C4-2B (cell line): Measurements from ENCODE around the gene AUTS2.

Experiments
- H3K27ac ChIP-seq: fragments of 450-650 bp; 2 replicates; pipeline ENCODE4 v1.5.1; 2017
- ZFX ChIP-seq: fragments of 450-650 bp; IDR thresholded peaks from 2 replicates; pipeline ENCODE4 v1.6.1; 2017
- TF ChIP-seq, protein P1 (sequence below): fragments of 450-650 bp; conservative IDR thresholded peaks from 2 replicates; pipeline ENCODE4 v1.5.1; 2017; ENCODE audit warnings: mild to moderate bottlenecking

AUTS2 gene

DNA sequence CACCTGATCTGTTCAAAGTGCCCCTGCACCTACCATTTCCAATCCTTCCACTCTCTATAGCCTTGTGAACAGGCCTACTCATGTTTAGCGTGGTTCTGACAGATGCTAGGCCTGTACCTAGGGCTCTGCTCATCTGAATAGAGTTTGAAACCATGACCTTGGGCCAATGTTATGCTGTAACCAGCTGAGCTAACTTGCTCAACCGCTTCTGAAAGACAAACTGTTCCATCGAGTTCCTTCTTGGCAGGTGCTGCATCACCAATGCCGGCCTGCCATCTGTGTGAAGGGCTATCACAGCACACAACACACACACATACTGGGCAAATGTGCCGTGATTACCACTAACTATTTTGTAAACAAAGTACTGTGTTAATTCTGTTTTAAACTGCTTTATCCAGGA, 1114.7 kb downstream of the AUTS2 start:
- TF ChIP-seq ZFX: 0 out of 2 replicates have a peak, but pooled peaks have one; percentile 19
- TF ChIP-seq, protein P1, sequence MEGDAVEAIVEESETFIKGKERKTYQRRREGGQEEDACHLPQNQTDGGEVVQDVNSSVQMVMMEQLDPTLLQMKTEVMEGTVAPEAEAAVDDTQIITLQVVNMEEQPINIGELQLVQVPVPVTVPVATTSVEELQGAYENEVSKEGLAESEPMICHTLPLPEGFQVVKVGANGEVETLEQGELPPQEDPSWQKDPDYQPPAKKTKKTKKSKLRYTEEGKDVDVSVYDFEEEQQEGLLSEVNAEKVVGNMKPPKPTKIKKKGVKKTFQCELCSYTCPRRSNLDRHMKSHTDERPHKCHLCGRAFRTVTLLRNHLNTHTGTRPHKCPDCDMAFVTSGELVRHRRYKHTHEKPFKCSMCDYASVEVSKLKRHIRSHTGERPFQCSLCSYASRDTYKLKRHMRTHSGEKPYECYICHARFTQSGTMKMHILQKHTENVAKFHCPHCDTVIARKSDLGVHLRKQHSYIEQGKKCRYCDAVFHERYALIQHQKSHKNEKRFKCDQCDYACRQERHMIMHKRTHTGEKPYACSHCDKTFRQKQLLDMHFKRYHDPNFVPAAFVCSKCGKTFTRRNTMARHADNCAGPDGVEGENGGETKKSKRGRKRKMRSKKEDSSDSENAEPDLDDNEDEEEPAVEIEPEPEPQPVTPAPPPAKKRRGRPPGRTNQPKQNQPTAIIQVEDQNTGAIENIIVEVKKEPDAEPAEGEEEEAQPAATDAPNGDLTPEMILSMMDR: no peak
- peak overlapping the region; percentile 46 for H3K27ac ChIP-seq

DNA sequence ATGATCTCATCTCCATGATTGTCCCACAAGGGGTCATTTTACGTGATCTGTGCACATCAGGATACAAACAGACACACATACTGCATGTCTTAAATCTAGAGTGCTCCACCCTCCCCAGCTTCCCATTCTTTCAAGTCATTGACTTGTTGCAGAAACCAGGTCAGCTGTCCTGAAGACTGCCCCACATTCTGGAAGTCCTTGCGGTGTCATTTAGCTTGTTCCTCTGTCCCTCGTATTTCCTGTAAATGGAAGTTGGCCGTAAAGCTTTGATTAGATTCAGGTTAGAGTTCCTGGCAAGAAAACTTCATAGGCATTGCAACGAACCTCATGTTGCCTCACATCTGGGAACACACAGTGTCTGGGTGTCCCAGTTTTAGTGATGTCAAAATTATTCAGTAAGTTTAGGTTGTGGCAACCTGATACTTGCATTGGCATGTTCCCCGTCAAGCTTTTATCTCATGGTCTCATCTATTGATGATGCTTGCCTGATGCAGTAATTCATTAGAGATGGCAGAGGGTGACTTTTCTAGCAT, 1116.3 kb downstream of the AUTS2 start:
- no peak overlapping the region for H3K27ac ChIP-seq
- TF ChIP-seq, protein P1: no peak
- no peak for TF ChIP-seq ZFX

DNA sequence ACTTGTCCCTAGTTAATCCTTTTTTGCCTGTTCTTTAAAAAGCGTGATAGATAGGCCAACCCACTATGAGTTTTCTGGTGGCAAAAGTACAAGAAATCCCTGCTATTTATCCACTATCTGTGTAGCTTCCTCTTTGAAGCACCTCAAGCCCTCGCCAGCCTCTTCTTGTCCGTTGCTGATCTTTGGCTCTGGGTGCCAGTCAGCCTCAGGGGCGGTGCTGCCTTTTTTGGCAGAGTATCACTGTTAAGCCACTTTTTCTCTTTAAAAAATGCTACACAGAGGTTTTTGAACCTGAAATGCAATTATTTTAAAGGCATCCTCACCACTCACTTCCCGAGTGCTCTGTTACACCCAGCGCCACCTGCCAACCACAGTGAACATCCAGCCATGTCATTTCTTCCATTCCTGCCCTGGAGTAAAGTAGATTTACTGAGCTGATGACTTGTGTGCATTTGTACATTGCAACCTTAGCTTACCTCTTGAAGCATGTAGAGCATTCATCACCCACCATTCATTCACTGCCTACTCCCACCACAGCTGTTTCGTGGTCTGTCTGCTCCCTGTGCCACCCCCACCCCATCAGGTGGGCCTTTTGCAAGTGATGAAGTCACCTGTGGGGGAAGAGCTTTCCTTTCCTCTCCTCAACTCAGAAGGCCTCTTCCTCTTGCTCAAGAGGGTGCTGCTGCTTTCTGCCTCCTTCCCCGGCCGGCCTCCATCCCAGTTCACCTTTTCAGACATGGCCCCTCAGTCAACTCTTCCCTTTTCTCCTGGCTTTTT, 1119.5 kb downstream of the AUTS2 start:
- TF ChIP-seq, protein P1: no peak
- TF ChIP-seq ZFX: no peak
- peak overlapping the region; percentile 31 for H3K27ac ChIP-seq

DNA sequence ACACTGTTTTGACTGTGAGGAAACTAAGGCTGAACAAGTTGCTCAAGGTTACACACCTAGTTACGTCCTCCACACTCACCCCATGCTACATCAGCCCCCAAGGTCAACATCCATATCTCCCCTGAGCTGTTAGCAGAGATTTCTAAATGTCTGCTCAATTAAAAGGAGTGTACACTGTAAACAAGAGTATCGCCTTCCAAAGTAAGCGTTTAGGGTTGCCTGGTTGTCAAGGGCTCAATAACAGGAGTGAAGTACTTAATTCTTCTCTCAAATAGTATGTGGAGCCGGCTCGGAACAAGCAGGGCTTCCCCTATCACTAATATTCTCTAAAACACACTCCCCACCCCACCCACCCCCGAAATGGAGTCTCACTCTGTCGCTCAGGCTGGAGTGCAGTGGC, 1120.8 kb downstream of the AUTS2 start:
- TF ChIP-seq, protein P1: no peak
- TF ChIP-seq ZFX: no peak
- no peak overlapping the region for H3K27ac ChIP-seq

DNA sequence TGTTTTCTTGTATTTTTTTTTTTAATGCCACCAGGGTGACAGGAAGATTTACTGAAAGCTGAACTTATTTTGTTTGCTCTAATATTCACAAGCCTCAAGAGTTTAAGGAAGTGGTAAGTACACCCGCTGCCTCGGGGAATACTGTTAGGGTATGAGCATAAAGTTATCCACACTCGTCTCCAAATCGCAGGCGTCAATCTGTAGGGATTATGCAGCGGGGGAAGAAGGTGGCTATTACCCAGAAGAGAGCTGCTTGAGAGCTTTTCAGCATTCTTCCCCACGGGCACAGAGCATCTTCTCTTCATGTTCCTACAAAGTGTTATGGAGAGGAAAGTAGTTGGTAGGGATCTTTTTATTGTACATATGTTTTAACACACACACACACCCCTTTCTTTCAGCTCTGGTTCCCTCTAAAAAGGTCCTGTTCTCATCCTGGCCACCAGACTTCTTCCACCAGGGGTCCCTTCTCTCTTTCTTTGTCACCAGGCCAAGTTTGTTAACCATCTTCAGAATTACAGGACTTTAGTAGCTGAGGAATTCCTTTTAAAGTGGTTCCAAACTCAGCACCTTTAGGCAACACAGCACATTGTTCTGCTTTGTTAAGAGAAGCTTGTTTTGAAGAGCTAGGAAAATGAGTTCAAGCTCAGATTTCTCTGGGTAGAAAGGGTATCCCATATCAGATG, 1122.1 kb downstream of the AUTS2 start:
- no peak overlapping the region for H3K27ac ChIP-seq
- TF ChIP-seq ZFX: no peak
- TF ChIP-seq, protein P1: no peak

DNA sequence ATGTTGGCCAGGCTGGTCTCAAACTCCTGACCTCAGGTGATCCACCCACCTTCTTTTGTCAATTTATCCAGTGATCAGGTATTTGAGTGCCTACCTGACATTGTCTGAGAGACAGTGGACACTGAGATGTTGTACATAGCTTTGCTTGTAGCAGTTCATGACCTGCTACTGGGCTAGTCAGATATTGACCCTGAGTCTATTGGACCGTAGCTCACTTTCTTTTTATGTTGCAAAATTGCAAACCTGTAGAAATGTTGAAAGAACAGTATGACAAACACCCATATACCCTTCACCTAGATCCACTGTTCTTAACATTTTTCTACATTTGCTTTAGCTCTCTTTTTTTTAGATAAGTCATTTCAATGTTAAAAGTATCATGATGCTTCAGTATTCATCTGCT, 1123.2 kb downstream of the AUTS2 start:
- TF ChIP-seq, protein P1: no peak
- TF ChIP-seq ZFX: no peak
- no peak overlapping the region for H3K27ac ChIP-seq

DNA sequence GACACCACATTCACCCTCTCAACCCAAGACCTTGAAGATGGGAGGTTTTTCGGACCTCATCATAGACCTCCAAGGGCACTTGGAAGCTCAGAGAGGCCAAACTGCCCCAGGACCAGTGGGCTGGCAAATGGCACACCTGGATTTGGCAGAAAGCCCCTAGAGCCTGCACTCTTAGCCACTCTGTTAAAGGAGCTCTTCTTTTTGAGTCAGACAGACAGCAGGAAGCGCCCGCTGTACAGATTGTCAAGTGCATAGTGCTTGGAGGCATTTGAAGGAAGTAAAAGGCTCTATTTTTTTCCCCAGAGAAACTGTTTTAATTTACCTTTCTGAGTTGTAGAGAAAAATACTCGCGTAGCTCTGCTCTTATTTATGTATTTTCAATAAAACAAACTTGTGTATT, 1125.1 kb downstream of the AUTS2 start:
- TF ChIP-seq, protein P1: no peak
- TF ChIP-seq ZFX: no peak

More for the DNA sequence above, 1125.1 kb downstream of the AUTS2 start:
- no peak overlapping the region for H3K27ac ChIP-seq
